Fibroblast of lung (primary cell): Measurements from ENCODE around the gene PRR16. TPM values are rescaled to one million over a fixed set of nuclear protein-coding genes. Genes with fewer than 3 reads are reported as not detected.

ENCODE experiments used
- DNase-seq, 2 donors: peaks; one replicate each; pipeline versions ENCODE4 v3.0.0 to v3.0.0-alpha.2; 2010; ENCODE audit warnings: low read depth in 2 of 2
- H2AFZ ChIP-seq: 2 replicates; pipeline ENCODE4 v1.5.1; 2012; ENCODE audit warnings: low read length, control low read depth, inconsistent platforms
- H3K27ac ChIP-seq: 2 replicates; pipeline ENCODE4 v1.5.1; 2011; ENCODE audit warnings: low read length, control low read depth; ENCODE audit not compliant: insufficient read depth
- H3K27me3 ChIP-seq: 2 replicates; pipeline ENCODE4 v1.5.1; 2011; ENCODE audit warnings: mild to moderate bottlenecking, low read length; ENCODE audit not compliant: control insufficient read depth, insufficient read depth
- H3K36me3 ChIP-seq: 2 replicates; pipeline ENCODE4 v1.5.1; 2011; ENCODE audit warnings: low read length; ENCODE audit not compliant: control insufficient read depth, insufficient read depth
- H3K4me1 ChIP-seq: 2 replicates; pipeline ENCODE4 v1.5.1; 2011; ENCODE audit warnings: low read length; ENCODE audit not compliant: control insufficient read depth, insufficient read depth; ENCODE audit errors: extremely low read depth
- H3K4me2 ChIP-seq: 2 replicates; pipeline ENCODE4 v1.5.1; 2011; ENCODE audit warnings: low read length, control low read depth; ENCODE audit not compliant: insufficient read depth; ENCODE audit errors: extremely low read depth
- H3K4me3 ChIP-seq, 4 experiments: fragments of 200-600 bp in 1 of 4; sonication (generic) in 1 of 4; replicated peaks in 1 of 4; 2 replicates each; pipeline ENCODE4 v1.5.1; 2011 to 2016; ENCODE audit warnings: low read length in 4 of 4, low read depth in 3 of 4, mild to moderate bottlenecking in 3 of 4, control low read depth in 2 of 4, inconsistent platforms in 1 of 4, mixed read lengths in 1 of 4; ENCODE audit not compliant: insufficient read depth in 1 of 4; ENCODE audit errors: control extremely low read depth in 1 of 4
- H3K79me2 ChIP-seq: 2 replicates; pipeline ENCODE4 v1.5.1; 2012; ENCODE audit warnings: mild to moderate bottlenecking, low read length, inconsistent platforms; ENCODE audit not compliant: control insufficient read depth, insufficient read depth
- H3K9ac ChIP-seq: 2 replicates; pipeline ENCODE4 v1.5.1; 2011; ENCODE audit warnings: mild to moderate bottlenecking, low read length, control low read depth; ENCODE audit not compliant: insufficient read depth
- H3K9me3 ChIP-seq: 2 replicates; pipeline ENCODE4 v1.5.1; 2012; ENCODE audit warnings: low read depth, low read length; ENCODE audit not compliant: control insufficient read depth, insufficient read depth
- H4K20me1 ChIP-seq: 2 replicates; pipeline ENCODE4 v1.5.1; 2011; ENCODE audit warnings: low read length; ENCODE audit not compliant: control insufficient read depth, insufficient read depth; ENCODE audit errors: extremely low read depth
- CTCF ChIP-seq, 2 donors: IDR thresholded peaks in 1 of 2; conservative IDR thresholded peaks in 1 of 2; 1 replicate in 1 of 2; 2 replicates in 1 of 2; pipeline ENCODE4 v1.5.1; 2011 to 2012; ENCODE audit warnings: low read length in 2 of 2, control low read depth in 1 of 2, inconsistent platforms in 1 of 2, low read depth in 1 of 2, mild to moderate bottlenecking in 1 of 2
- EZH2 ChIP-seq: IDR thresholded peaks from 2 replicates; pipeline ENCODE4 v1.5.1; 2012; ENCODE audit warnings: low read length, control low read depth, mild to moderate bottlenecking; ENCODE audit errors: missing control alignments
- polyA plus RNA-seq, 2 donors: library from polyadenylated mRNA; depleted of rRNA in 1 of 2; stranded (reverse) in 1 of 2; unstranded in 1 of 2; fragments of >200 nt; gene quantifications; 2 replicates each; pipeline ENCODE4 v1.2.1, GENCODE V29; 2011 to 2012; ENCODE audit warnings: missing spikeins in 1 of 2
- total RNA-seq: library from RNA; depleted of rRNA; stranded (reverse); fragments of >200 nt; gene quantifications from 2 replicates; pipeline ENCODE4 v1.2.1, GENCODE V29; 2014

The PRR16 gene
- total and polyA plus RNA-seq, 2 donors (not counting 1 experiment from before 2014, with no cell fraction given): 7.3 to 44.6 TPM

- no peak for TF ChIP-seq CTCF (conservative IDR thresholded peaks at IDR 0.05 in 1 of 2, IDR thresholded peaks at IDR 0.05 in 1 of 2; ENCODE audit: low read depth in 1 of 2, low read length in 2 of 2)
- TF ChIP-seq EZH2: no peak
- Histone ChIP-seq H3K79me2 (no peaks in the 10 kb centered on the region), H3K4me1 (no peaks in the 10 kb centered on the region), H3K36me3 (no peaks in the 10 kb centered on the region), H3K9me3 (no peaks in the 10 kb centered on the region), H3K4me3 (no peak overlapping the region), H4K20me1 (no peaks in the 10 kb centered on the region), H3K4me2 (no peak overlapping the region), H3K27me3 (no peaks in the 10 kb centered on the region), H3K27ac (no peak overlapping the region), H3K9ac (no peak overlapping the region), H2AFZ (no peak overlapping the region)
- no peak for DNase-seq
These were observed 167.5 kb downstream of the PRR16 start for GRCh38 chr5:120631611-120632010.

- no peak overlapping the region for H3K4me3 ChIP-seq
- no peaks in the 10 kb centered on the region for H3K9me3 ChIP-seq
- H3K4me2 ChIP-seq: no peak overlapping the region
- no peak overlapping the region for H3K9ac ChIP-seq
- no peak for DNase-seq
- H2AFZ ChIP-seq: no peak overlapping the region
- H3K79me2 ChIP-seq: no peaks in the 10 kb centered on the region
- H3K4me1 ChIP-seq: no peaks in the 10 kb centered on the region
- H3K27me3 ChIP-seq: no peaks in the 10 kb centered on the region
- H4K20me1 ChIP-seq: no peaks in the 10 kb centered on the region
- H3K36me3 ChIP-seq: no peaks in the 10 kb centered on the region
- H3K27ac ChIP-seq: no peak overlapping the region
- TF ChIP-seq EZH2: no peak
- TF ChIP-seq CTCF (conservative IDR thresholded peaks at IDR 0.05 in 1 of 2, IDR thresholded peaks at IDR 0.05 in 1 of 2; ENCODE audit: low read depth in 1 of 2, low read length in 2 of 2): no peak
These were observed 168.3 kb downstream of the PRR16 start for GRCh38 chr5:120632430-120632829.

GRCh38 chr5:120638449-120638848 is 174.3 kb downstream of the PRR16 start:
- Histone ChIP-seq H3K9ac (no peak overlapping the region), H4K20me1 (no peaks in the 10 kb centered on the region), H3K79me2 (no peaks in the 10 kb centered on the region), H3K27me3 (no peaks in the 10 kb centered on the region), H3K9me3 (no peaks in the 10 kb centered on the region), H2AFZ (no peak overlapping the region), H3K27ac (no peak overlapping the region), H3K4me1 (no peaks in the 10 kb centered on the region), H3K4me2 (no peak overlapping the region), H3K36me3 (no peaks in the 10 kb centered on the region), H3K4me3 (no peak overlapping the region)
- no peak for TF ChIP-seq EZH2
- no peak for TF ChIP-seq CTCF (conservative IDR thresholded peaks at IDR 0.05 in 1 of 2, IDR thresholded peaks at IDR 0.05 in 1 of 2; ENCODE audit: low read depth in 1 of 2, low read length in 2 of 2)
- no peak for DNase-seq
